Myocyte (in vitro differentiated cells): ENCODE results near the gene ZNF747. TPM values are rescaled to one million over a fixed set of nuclear protein-coding genes. Genes with fewer than 3 reads are reported as not detected.
"Not testable (repeated sequence)": the region's sequence is repeated elsewhere in the genome, so short reads cannot be mapped to it uniquely, and the experiment has no call there.

Experiments
- DNase-seq: peaks from one replicate; pipeline ENCODE4 v3.0.0-alpha.2; 2012; ENCODE audit warnings: low read depth
- total RNA-seq: library from RNA; depleted of rRNA; stranded (reverse); fragments of >200 nt; gene quantifications from 2 replicates; pipeline ENCODE4 v1.2.3, GENCODE V29; 2014

ZNF747 gene
- total RNA-seq, 1 donor from 2014 or later, result 14.0 TPM

DNA sequence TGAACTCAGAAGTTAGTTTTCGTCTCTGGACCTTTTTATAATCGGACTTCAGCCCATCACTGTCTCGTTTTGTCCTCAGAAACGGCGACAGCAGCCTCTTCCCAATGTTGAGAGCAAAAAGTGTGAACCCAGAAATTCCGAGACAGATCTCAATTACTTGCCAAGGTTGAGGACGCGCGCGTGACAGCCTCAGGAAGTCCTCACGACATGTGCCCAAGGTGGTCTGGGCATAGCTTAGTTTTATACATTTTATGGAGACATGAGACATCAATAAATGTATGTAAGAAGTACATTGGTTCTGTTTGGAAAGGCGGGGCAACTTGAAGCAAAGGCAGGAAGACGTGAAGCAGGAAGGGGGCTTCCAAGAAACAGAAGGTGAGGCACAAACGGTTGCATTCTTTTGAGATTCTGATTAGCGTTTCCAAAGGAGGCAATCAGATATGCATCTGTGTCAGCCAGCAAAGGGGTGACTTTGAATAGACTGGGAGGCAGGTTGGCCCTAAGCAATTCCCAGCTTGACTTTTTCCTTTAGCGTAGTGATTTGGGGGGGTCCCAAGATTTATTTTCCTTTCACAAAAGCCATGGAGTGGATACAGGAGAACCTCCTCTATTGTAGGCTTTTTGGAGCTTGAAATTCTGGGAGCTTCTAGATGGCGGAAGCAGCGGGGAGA lies 583 bp upstream of the ZNF747 start:
- DNase-seq, result no peak

DNA sequence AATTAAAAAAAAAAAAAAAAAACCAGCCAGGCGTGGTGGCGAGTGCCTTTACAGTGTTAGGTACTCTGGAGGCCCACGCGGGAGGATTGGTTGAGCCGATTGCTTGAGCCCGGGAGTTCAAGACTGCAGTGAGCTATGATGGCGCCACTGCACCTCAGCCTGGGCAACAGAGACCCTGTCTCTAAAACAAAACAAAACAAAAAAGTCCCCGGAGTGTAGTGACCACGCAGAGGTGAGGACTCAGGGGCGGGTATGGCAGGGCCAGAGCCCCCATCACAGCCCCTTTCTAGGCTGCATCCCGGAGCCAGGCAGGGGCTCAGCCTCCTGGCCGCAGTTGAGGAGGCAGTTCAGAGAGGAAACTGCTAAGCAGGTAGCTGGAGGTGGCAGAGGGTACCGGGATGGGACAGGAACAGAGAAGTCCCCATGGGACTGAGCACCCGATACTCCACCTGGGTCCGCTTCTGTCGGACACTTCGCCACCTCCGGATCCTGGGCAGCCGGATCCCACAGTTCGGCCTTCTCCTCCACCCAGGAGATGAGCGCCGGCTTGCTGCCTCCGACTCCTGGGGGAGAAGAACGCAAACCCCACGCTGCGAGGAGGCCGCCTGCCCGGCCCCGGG lies 800 bp downstream of the ZNF747 start:
- peak; percentile 10 for DNase-seq

DNA sequence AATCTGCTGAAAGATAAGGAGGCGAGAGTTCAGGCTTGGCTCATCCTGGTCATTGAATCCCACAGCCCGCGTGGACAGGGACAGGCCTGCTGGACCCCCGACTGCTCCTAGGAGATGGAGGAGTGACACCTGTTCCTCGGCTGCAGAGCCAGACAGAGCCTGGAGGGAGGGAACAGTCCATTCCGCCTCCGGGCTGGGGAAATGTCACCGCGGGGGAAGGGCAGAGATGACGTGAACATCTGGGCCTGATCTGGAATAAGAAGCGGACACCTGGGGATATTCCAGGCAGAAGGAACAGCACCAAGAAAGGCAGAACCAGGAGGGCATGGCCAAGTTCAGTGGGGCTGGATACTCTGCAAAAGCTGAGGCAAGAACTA lies 1.5 kb downstream of the ZNF747 start:
- DNase-seq, result no peak

GRCh38 chr16:30532285-30533145 lies 2.1 kb downstream of the ZNF747 start:
- no peak for DNase-seq

DNA sequence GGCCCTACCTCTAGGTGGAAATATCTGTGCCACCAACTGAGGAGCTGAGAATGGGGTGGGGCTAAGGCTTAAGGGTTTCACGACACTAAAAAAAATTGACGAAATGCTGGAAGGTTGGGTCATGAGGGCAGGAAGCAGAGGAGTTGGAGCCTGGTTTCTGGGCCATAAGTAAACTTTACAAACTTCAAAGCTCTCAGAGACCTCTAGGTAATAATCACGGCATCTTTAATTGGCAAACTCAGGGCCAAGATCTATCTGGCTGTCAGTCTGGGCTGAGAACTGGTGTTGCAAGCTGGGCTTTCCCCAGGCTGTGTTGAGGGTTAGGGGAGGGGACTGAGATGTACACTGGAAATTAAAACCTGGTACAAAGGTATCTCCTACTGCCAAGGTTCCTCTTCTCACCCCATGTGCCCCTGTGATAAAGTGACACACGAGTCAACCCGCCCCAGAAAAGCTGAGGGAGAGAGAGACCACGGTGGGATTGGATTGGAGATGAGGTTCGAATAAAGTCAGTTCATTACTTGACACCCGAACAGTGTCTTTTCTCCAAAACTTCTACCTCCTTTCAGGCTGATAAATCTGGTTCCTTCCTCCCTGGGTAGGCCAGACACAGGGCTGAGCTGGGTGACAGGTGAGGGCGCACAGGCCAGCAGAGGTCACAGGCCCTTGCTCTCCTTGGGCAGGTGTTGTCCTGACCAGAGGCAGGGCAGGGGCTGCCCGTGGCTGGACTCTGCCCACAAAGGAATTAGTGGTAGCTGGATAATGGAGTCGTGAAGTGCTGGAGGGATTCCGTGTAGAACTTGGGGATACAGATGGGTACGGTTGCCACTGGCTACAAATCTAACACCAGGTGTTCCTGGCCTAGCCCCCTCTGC lies 4.3 kb downstream of the ZNF747 start:
- peak; percentile 52 for DNase-seq

GRCh38 chr16:30528799-30529457 lies 5.7 kb downstream of the ZNF747 start:
- no peak for DNase-seq

DNA sequence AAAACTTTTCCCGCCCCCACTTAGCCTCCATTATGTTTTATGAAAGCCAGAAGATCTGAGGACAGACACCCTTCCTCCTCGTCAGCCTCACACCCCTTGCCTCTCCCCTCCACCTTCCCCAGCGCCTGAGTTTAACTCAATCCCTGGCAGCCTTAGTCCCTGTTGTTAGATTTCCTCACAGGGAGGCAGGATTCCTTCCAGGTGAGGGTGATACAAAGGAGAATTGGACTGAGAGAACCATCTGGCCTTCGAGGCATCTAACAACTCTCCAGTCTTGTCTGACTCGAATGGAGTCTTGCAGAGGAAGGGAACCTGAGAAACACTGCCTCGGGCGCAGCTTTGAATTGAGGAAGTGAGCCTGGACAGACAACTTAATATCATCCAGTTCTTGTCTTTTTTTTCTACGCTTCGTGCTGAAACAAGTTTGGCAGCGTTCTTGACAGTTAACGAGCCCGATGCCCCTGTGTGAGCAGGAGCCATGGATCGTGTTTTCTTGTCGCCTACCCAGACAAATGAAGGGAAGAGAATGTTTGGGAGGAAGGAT lies 7.0 kb downstream of the ZNF747 start:
- no peak for DNase-seq

GRCh38 chr16:30526823-30527634 lies 7.6 kb downstream of the ZNF747 start:
- DNase-seq, result peak; percentile 99

DNA sequence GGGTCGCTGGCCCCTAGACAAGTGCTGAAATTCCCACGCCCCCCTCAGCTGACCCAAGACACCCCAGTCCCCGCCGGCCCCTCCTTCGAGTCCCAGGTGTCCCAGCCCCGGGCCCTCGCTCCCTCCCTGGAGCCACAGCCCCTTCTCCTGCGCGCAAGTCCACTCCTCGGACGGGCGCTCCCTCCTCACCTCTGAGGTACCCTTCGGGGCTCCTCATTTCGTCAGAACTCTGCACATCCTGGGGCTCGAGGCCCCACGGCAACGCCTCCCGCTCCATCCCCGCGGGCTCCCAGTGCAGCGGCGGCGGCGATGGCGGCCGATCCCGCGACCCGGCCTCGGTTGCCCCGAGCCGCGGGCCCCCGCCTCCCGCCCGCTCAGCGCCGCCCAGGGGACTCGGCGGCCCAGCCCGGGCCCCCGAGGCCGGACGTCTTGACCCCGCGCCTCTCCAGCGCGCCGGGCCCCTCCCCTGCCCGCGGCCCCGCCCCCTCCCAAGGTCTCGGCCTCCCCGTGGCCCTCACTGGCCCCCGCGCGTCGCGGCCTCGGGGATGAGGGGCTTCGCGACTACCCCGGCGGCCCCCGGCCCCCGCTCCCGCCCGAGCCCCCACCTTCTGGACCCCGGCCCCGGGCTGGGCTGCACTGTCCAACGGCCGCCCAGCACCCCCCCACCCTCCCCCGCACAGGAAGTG lies 8.4 kb downstream of the ZNF747 start, which contains the start of gene ZNF768:
ZNF768 (minus strand) TSS at position 430 of the 686 bp plus-strand sequence; CDS start at position 277, 153 bp downstream.
- no peak for DNase-seq

DNA sequence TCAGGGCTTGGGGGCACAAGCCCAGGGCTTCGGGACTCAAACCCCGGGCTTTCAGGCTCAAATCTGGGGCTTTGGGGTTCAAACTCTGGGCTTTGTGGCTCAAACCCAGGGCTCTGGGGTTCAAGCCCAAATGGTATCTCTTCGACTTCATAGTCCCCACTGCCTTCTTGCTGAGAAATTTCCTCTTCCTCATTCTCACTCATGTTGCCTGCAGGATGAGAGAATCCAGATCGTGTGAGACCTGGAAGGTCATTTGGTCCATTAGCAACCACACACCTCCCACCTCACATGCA lies 8.9 kb downstream of the ZNF747 start:
- no peak for DNase-seq

DNA sequence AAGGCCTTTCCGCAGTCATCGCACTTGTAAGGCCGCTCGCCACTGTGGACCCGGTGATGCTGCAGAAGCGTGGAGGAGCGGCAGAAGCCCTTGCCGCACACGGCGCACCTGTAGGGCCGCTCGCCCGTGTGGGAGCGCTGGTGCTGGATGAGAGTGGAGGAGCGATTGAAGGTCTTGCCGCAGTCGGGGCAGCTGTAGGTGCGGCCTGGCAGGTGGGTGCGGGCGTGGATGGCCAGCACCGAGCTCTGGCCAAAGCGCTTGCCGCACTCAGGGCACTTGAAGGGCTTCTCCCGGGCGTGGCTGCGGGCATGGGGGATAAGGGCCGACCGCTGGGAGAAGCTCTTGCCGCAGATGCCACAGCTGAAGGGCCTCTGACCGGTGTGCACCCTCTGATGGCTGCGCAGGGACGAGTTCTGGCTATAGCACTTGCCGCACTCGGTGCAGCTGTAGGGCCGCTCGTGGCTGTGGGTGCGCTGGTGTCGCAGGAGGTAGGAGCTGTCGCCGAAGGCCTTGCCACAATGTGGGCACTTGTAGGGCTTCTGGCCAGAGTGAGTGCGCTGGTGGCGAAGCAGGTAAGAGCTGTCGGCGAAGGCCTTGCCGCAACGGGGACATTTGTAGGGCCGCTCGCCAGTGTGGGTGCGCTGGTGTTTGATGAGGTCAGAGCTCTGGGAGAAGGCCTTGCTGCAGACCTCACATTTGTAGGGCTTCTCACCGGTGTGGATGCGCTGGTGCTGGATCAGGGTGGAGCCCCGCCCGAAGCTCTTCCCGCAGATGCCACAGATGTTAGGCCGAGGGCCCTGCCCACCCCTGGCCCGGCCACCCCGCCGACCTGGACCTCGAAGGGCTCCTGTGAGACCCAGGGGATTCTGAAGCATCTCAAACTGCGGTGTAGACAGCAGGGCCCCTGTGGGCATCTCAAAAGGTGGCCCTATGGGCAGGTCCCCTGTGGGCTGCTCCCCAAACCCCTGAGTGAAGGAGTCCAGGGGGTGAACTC lies 9.8 kb downstream of the ZNF747 start:
- DNase-seq, result no peak

GRCh38 chr16:30523768-30524574 lies 10.7 kb downstream of the ZNF747 start:
- DNase-seq, result no peak

DNA sequence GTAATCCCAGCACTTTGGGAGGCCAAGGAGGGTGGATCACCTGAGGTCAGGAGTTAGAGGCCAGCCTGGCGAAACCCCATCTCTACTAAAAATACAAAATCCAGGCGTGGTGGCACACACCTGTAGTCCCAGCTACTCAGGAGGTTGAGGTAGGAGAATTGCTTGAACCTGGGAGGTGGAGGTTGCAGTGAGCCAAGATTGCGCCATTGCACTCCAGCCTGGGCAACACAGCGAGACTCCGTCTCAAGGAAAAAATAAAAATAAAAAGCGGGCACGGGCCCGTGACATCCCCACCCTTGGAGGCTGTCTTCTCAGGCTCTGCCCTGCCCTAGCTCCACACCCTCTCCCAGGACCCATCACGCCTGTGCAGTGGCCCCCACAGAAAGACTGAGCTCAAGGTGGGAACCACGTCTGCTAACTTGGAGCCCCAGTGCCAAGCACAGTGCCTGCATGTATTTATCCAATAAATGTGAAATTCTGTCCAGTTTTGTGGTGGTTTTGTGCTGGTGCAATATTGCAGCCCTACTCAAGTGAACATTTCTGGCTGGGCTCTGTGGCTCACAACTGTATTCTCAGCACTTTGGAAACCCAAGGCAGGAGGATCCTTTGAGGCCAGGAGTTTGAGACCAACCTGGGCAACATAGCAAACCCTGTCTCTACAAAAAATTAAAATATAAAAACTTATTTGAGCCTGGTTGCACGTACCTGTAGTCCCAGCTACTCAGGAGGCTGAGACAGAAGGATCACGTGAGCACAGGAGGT lies 11.8 kb downstream of the ZNF747 start:
- DNase-seq, result not testable (repeated sequence)

GRCh38 chr16:30521873-30522641 lies 12.6 kb downstream of the ZNF747 start:
- DNase-seq, result no peak

GRCh38 chr16:30521476-30521872 lies 13.2 kb downstream of the ZNF747 start:
- no peak for DNase-seq
